GM19467 (cell line): ENCODE results near the gene UBA3.

Experiments
- ATAC-seq: cut with Tn5 transposase; IDR thresholded peaks from one replicate; pipeline ENCODE4 v1.9.1; 2021; ENCODE audit warnings: mild to moderate bottlenecking, moderate library complexity; ENCODE audit not compliant: unreplicated experiment

Gene UBA3

GRCh38 chr3:69072928-69073327 lies 7.2 kb downstream of the UBA3 start:
- no peak for ATAC-seq

DNA sequence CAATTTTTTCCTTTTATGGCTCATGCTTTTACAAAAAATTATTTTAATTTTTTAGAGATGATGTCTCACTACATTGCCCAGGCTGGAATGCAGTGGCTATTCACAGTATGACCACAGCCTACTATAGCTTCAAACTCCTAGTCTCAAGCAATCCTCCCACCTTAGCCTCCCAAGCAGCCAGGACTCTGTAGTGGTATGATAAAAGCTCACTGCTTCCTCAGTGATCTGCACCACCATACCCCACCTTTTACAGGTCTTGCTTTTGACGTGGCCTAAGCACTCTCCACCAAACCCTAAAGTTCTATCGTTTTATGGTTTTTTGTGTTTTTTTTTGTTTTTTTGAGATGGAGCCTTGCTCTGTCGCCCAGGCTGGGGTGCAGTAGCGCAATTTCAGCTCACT lies 14.0 kb downstream of the UBA3 start:
- no peak for ATAC-seq

DNA sequence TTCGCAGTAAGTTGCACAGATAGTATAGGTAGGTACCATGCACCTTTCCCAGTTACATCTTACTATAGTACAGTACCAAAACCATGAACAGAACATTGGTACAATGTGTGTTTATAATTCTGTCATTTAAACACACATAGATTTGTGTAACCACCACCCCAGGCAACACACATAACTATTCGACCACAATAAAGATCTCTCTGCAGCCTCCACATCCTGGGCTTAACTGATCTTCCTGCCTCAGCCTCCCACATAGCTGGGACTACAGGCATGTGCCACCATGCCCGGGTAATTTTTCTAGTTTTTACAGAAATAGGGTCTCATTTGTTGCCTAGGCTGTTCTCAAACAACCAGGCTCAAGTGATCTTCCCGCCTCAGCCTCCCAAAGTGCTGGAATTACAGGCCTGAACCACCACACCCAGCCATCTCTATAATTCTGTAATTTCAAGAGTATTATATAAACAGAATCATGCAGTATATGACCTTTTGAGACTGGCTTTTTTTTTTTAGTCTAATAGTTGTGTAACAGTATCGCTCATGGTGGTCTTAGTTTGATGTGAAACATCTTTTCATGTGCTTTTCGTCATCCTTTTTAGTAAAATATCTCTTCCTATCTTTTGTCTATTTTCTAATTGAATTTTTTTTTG lies 14.7 kb downstream of the UBA3 start:
- no peak for ATAC-seq

DNA sequence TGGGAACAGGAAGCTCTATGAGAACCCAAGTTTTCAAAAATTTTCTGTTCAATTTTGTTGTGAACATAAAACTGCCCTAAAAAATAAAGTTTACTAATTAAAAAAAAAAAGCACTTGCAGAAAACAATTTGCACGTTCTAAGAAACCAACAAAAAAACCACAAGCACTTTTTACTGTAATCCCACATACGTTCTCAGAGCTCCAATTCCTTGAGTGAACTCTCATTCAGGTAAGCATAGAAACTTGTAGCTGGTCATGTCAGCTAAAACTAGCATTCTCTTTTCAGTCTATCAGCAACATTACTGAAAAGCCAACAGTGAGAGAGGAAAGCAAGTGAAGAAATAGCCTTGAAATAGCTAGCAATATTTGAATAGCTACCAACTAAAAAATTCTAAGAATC lies 16.5 kb downstream of the UBA3 start:
- ATAC-seq: no peak

- no peak for ATAC-seq
These were observed 20.5 kb downstream of the UBA3 start for GRCh38 chr3:69059688-69060087.

GRCh38 chr3:69058947-69059224 lies 21.3 kb downstream of the UBA3 start:
- no peak for ATAC-seq

DNA sequence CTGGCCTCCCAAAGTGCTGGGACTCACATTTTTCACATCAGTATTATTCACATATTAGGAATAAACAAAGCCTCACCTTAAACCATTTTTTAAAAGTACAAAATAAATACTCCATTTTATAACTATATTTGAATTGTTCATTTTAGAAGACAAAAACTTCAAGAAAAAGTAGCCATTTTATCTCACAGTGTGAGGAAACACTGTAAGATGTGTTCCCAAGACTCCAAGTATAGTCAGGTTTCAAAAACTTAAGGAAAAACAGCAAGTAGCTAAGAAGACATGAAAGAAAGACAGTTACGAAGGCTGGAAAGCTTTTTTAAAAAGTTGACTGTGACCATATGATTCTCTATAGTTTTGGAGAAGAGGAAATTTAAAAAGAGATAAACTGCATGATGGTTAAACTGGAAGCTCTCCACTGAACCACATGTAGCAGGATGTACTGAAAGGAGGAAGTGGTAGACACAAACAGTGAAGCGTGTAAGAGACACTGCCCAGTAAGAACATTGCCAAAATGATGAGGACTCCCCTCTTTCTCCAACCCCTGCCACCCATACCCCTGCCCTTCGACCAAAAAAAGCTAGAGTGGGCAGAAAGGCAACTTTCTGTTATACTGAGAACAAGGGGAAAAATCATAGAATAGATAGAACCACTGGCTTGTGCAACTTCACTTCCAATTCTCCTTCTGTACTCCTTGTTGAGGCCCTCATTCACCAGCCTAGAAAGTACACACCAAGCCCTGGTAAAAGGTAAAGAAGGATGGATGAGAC lies 21.8 kb downstream of the UBA3 start:
- peak; percentile 97 for ATAC-seq

- no peak for ATAC-seq
These were observed 27.7 kb downstream of the UBA3 start for GRCh38 chr3:69052472-69052898.

- peak; percentile 92 for ATAC-seq
These were observed 28.3 kb downstream of the UBA3 start, which contains the start of gene TMF1 for GRCh38 chr3:69051756-69052471. Gene TMF1 (minus strand): TSS chr3:69052333. CDS start chr3:69052086, 247 bp downstream.

DNA sequence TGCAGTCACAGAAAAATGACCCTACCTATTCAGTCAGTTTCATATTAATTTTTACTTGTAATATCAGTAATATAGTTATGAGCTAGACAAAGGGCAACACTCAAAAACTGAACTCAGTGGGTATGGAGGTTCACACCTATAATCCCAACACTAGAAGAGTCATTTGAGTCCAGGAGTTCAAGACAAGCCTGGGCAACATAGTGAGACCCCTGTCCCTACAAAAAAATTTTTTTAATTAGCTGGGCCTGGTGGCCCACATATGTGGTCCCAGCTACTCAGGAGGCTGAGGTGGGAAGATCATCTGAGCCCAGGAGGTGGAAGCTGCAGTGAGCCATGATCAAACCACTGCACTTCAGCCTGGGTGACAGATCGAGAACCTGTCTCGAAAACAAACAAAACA lies 31.2 kb downstream of the UBA3 start:
- ATAC-seq: no peak

- no peak for ATAC-seq
These were observed 35.6 kb downstream of the UBA3 start for GRCh38 chr3:69044608-69045007.

GRCh38 chr3:69033470-69033869 lies 46.7 kb downstream of the UBA3 start:
- no peak for ATAC-seq

DNA sequence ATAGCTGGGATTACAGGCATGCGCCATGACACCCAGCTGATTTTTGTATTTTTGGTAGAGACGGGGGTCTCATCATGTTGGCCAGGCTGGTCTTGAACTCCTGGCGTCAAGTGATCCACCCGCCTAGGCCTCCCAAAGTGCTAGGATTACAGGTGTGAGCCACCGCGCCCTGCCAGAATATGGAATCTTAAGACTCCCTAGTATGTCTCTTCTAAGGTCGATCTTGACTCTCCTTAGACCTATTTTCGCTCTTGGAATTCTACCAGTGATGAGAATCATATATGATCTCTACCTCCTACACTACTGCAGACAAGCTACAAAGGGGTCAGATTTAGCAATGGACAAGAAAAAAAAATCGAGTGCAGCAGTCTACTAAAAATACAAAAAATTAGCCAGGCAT lies 47.4 kb downstream of the UBA3 start:
- ATAC-seq: no peak

DNA sequence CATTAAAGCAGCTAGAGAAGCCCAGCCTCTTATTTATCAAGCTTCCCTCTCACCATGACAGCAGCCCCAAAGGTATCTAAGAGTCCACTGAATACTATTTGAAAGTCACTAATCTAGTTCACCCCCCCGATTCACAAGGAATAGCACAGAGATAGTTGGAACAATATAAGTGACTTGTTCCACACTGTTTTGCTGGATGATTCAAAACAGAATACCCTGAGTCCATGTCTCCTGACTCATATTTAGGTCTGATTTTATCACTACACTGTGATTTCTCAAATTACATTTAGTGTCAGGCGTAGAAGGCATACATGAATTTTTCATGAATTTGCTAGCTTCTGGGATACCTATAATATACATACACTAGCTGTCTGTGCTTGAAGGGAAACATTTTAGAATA lies 48.0 kb downstream of the UBA3 start:
- ATAC-seq: no peak

GRCh38 chr3:69031635-69032034 lies 48.5 kb downstream of the UBA3 start:
- ATAC-seq: no peak

GRCh38 chr3:69020857-69021256 lies 59.3 kb downstream of the UBA3 start:
- no peak for ATAC-seq

- ATAC-seq: no peak
These were observed 59.7 kb downstream of the UBA3 start for GRCh38 chr3:69020424-69020823.

DNA sequence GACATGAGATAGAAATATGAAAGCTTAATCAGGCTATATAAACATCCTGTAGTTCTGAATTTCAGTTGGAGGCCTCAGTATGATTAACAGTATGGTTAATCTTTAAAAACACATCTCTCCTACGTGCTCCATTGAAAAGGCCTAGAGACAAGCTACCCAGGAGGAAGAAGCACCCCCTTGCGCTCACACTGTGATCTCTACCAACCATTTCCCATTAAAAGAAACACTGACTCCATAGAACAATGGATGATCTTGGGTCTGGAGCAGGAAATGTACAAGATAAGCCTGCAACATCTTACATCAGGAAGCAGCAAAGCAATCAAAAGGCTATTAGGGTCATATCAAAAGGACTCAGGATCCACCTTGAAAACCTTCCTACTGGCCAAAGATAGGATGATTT lies 63.3 kb downstream of the UBA3 start:
- no peak for ATAC-seq

- ATAC-seq: no peak
These were observed 64.1 kb downstream of the UBA3 start for GRCh38 chr3:69016102-69016501.

DNA sequence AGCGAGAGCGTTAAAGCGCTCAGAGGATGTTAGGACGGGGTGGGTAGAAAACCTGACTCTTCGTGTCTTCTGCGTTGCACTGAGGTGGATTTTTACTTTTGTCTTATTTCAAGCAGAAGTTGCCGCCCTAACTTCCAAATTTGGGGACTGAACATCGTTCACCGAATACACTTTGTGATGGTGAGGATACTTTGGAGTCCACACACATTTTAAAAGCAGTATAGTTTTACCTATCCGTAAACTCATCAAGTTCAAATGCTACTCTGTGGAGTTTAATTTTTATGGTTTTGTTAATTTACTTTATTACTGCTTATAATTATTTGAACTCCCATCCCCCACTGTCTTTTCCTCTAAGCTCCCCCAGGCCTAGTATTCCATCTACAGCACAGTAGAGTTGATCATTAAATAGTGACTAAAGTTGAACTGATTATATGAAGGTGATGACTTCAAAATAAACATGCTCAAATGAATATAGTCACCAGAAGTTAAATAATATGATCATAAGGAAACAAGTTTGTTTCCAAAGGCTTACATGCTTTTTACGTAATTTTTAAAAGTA lies 66.1 kb downstream of the UBA3 start:
- no peak for ATAC-seq

DNA sequence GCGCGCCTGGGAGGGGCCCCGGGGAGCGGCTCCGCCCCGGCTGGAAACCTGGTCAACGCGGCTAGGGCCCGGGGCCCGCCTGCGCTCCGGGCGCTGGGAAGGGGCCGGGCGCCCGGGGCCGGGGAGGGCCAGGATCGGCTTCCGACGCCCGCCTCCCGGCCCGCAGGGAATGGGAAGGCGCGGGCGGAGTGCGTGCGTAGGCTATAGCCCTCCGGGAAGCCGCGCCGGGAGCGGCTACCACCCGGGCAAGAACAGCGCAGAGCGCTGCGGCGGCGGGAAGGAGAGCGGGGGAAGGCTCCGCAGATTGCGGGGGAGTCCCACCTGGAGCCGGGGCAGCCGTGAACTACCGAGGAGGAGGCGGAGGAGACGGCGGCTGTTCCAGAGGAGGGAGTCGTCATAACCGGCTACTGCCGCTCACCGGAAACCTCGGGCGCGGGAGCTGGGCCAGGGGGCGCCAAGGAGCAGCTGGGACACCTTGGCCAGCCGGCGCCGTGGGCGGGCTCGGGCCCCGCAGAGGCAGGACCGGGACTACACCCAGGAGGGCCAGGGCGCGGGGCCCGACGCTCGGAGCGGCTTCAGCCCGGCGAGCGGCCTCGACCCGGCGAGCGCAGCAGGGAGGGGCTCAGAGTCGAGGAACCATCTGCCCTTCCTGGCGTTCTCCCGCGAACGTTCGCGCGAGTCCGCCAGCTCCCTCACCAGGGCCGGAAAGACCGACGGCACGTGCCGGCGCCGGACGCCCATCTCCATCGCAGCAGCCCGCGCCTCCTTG lies 66.7 kb downstream of the UBA3 start, which contains the start of gene EOGT:
Gene EOGT (minus strand): TSS at position 432 of the 769 bp plus-strand sequence. CDS start 3,838 bp downstream, outside the sequence.
- peak; percentile 81 for ATAC-seq
